Esophagus muscularis mucosa (tissue), 4 donors: ENCODE results near the gene SLC39A11. TPM values are rescaled to one million over a fixed set of nuclear protein-coding genes. Genes with fewer than 3 reads are reported as not detected.

Source experiments
- DNase-seq: peaks from one replicate; pipeline ENCODE4 v3.0.0-alpha.2; 2017; ENCODE audit errors: extremely low spot score
- H3K27ac ChIP-seq, 4 donors: fragments of 200-600 bp; sonication (generic); replicated peaks in 1 of 4; 1 replicate in 3 of 4; 2 replicates in 1 of 4; pipeline ENCODE4 v1.5.1; 2016 to 2019; ENCODE audit warnings: mild to moderate bottlenecking in 1 of 4
- H3K27me3 ChIP-seq, 4 donors: fragments of 200-600 bp; sonication (generic); one replicate each; pipeline versions ENCODE4 v1.5.1 to v1.6.0; 2016 to 2019
- H3K36me3 ChIP-seq, 4 donors: fragments of 200-600 bp; sonication (generic); one replicate each; pipeline ENCODE4 v1.5.1; 2016 to 2019
- H3K4me1 ChIP-seq, 4 donors: fragments of 200-600 bp; sonication (generic); one replicate each; pipeline ENCODE4 v1.5.1; 2016 to 2019
- H3K4me3 ChIP-seq, 4 donors: fragments of 200-600 bp; sonication (generic); 1 replicate in 2 of 4; 2 replicates in 2 of 4; pipeline ENCODE4 v1.5.1; 2016 to 2019; ENCODE audit warnings: mild to moderate bottlenecking in 4 of 4, moderate library complexity in 1 of 4
- H3K9me3 ChIP-seq, 4 donors: fragments of 200-600 bp; sonication (generic); 1 replicate in 3 of 4; 2 replicates in 1 of 4; pipeline ENCODE4 v1.5.1; 2016 to 2019
- CTCF ChIP-seq, 3 experiments: fragments of 200-600 bp in 2 of 3; fragments of 450-650 bp in 1 of 3; sonication (generic) in 2 of 3; IDR thresholded peaks; one replicate each; pipeline ENCODE4 v1.5.1; 2017 to 2019; ENCODE audit warnings: antibody characterized with exemption in 3 of 3, mild to moderate bottlenecking in 2 of 3, moderate library complexity in 1 of 3
- EP300 ChIP-seq: sonication (generic); formaldehyde crosslinking; IDR thresholded peaks from one replicate; pipeline ENCODE4 v1.6.1; 2017; ENCODE audit warnings: antibody characterized with exemption
- POLR2A ChIP-seq: fragments of 450-650 bp; IDR thresholded peaks from one replicate; pipeline ENCODE4 v1.6.1; 2017; ENCODE audit warnings: antibody characterized with exemption, moderate library complexity, mild to moderate bottlenecking, low read depth
- POLR2AphosphoS5 ChIP-seq, 2 donors: sonication (generic); formaldehyde crosslinking; IDR thresholded peaks; one replicate each; pipeline ENCODE4 v1.6.1; 2017; ENCODE audit warnings: antibody characterized with exemption in 2 of 2
- WGBS: methylation state at CpG from one replicate; pipeline ENCODE4 v1.1.5; 2018; 5-methylcytosine and 5-hydroxymethylcytosine counted together
- intact Hi-C: fragments of 100-400 bp; cut with DNase I; formaldehyde crosslinking; loops from one replicate; pipeline ENCODE4 v1.15.1; 2023
- total RNA-seq, 4 donors: library from RNA; depleted of rRNA; stranded (reverse); fragments of >200 nt; gene quantifications; one replicate each; pipeline versions ENCODE4 v1.1.0 to v1.2.1, GENCODE V29; 2016

The SLC39A11 gene
- total RNA-seq, 4 donors from 2014 or later: 7.5 to 20.2 (median 18.4) TPM

- no peak overlapping the region for H3K27ac ChIP-seq
- TF ChIP-seq CTCF (IDR thresholded peaks at IDR 0.05) (no peak), POLR2A (no peak), POLR2AphosphoS5 (IDR thresholded peaks at IDR 0.05) (no peak), EP300 (no peak)
- no peak for DNase-seq
- H3K27me3 ChIP-seq: no peaks in the 10 kb centered on the region
- no peak overlapping the region for H3K4me3 ChIP-seq
- WGBS: 82% methylated on average over 7 of the region's 7 CpGs
- H3K36me3 ChIP-seq: no peaks in the 10 kb centered on the region
- H3K9me3 ChIP-seq: no peaks in the 10 kb centered on the region
- no peaks in the 10 kb centered on the region for H3K4me1 ChIP-seq
- intact Hi-C loops: no loop called here
Observed at GRCh38 chr17:73123606-73124320, 31.3 kb upstream of the SLC39A11 start.

- no peaks in the 10 kb centered on the region for H3K27me3 ChIP-seq
- H3K9me3 ChIP-seq: no peaks in the 10 kb centered on the region
- H3K4me3 ChIP-seq: no peak overlapping the region
- no peaks in the 10 kb centered on the region for H3K4me1 ChIP-seq
- intact Hi-C loops: no loop called here
- 93% methylated on average over 3 of the region's 4 CpGs for WGBS
- DNase-seq: no peak
- H3K27ac ChIP-seq: no peak overlapping the region
- no peaks in the 10 kb centered on the region for H3K36me3 ChIP-seq
- TF ChIP-seq POLR2AphosphoS5 (IDR thresholded peaks at IDR 0.05) (no peak), EP300 (no peak), CTCF (IDR thresholded peaks at IDR 0.05) (no peak), POLR2A (no peak)
Observed at GRCh38 chr17:73122953-73123605, 30.6 kb upstream of the SLC39A11 start.

GRCh38 chr17:73121506-73121905 lies 29.0 kb upstream of the SLC39A11 start:
- Histone ChIP-seq H3K4me3 (no peak overlapping the region), H3K27ac (no peak overlapping the region), H3K9me3 (no peaks in the 10 kb centered on the region), H3K36me3 (no peaks in the 10 kb centered on the region), H3K4me1 (no peaks in the 10 kb centered on the region), H3K27me3 (no peaks in the 10 kb centered on the region)
- intact Hi-C loops: no loop called here
- TF ChIP-seq EP300 (no peak), POLR2AphosphoS5 (IDR thresholded peaks at IDR 0.05) (no peak), POLR2A (no peak), CTCF (IDR thresholded peaks at IDR 0.05) (no peak)
- 70% methylated on average over 5 of the region's 5 CpGs for WGBS
- DNase-seq: no peak

- no peak for TF ChIP-seq POLR2A
- TF ChIP-seq CTCF (IDR thresholded peaks at IDR 0.05): no peak
- no peak for TF ChIP-seq EP300
- intact Hi-C loops: no loop called here
- Histone ChIP-seq H3K36me3 (no peaks in the 10 kb centered on the region), H3K9me3 (no peaks in the 10 kb centered on the region), H3K4me1 (no peaks in the 10 kb centered on the region), H3K4me3 (no peak overlapping the region), H3K27ac (no peak overlapping the region), H3K27me3 (no peaks in the 10 kb centered on the region)
- DNase-seq: no peak
- 90% methylated on average over 10 of the region's 10 CpGs for WGBS
Observed at GRCh38 chr17:73119631-73120030, 27.1 kb upstream of the SLC39A11 start.

- H3K36me3 ChIP-seq: no peaks in the 10 kb centered on the region
- TF ChIP-seq CTCF (IDR thresholded peaks at IDR 0.05) (no peak), POLR2A (no peak), EP300 (no peak), POLR2AphosphoS5 (IDR thresholded peaks at IDR 0.05) (no peak)
- no peaks in the 10 kb centered on the region for H3K4me1 ChIP-seq
- intact Hi-C loops: no loop called here
- WGBS: 63% methylated on average over 5 of the region's 5 CpGs
- no peak overlapping the region for H3K27ac ChIP-seq
- no peak for DNase-seq
- peaks cover 0 to 2% (median 0%) of the 10 kb centered on the region in 4 donors for H3K27me3 ChIP-seq
- H3K9me3 ChIP-seq: no peaks in the 10 kb centered on the region
- no peak overlapping the region for H3K4me3 ChIP-seq
Observed at GRCh38 chr17:73118951-73119391, 26.5 kb upstream of the SLC39A11 start.
